HAP-1 (cell line): Measurements from ENCODE around the gene ARMC12.
A peak's percentile ranks its signal among the peaks of the same experiment; 100 is the strongest.
"Not testable (repeated sequence)": the region's sequence is repeated elsewhere in the genome, so short reads cannot be mapped to it uniquely, and the experiment has no call there.

ENCODE experiments used
- DNase-seq, 2 experiments: peaks; one replicate each; pipeline ENCODE4 v3.0.0-alpha.2; 2016 to 2020; ENCODE audit warnings: low spot score in 2 of 2
- H3K27me3 ChIP-seq: fragments of 250-450 bp; sonication (Bioruptor Pico); 2 replicates; pipeline ENCODE4 v1.5.1; 2020; ENCODE audit warnings: low read depth, mild to moderate bottlenecking, moderate library complexity
- H3K36me3 ChIP-seq: fragments of 250-450 bp; sonication (Bioruptor Pico); replicated peaks from 2 replicates; pipeline ENCODE4 v1.5.1; 2020; ENCODE audit warnings: mild to moderate bottlenecking
- H3K4me1 ChIP-seq: fragments of 250-450 bp; sonication (Bioruptor Pico); 2 replicates; pipeline ENCODE4 v1.5.1; 2020; ENCODE audit warnings: mild to moderate bottlenecking
- H3K4me3 ChIP-seq: fragments of 250-450 bp; sonication (Bioruptor Pico); 2 replicates; pipeline ENCODE4 v1.5.1; 2020; ENCODE audit warnings: mild to moderate bottlenecking, moderate library complexity
- H3K9me3 ChIP-seq: fragments of 250-450 bp; sonication (Bioruptor Pico); 2 replicates; pipeline ENCODE4 v1.5.1; 2020; ENCODE audit warnings: mild to moderate bottlenecking, moderate library complexity
- in situ Hi-C: fragments of 300-500 bp; cut with MboI; formaldehyde crosslinking; loops from 3 replicates; pipeline ENCODE4 v1.14.3; 2020; ENCODE audit warnings: low sequenced_read_pairs, inconsistent platforms, mixed read lengths

ARMC12 gene

DNA sequence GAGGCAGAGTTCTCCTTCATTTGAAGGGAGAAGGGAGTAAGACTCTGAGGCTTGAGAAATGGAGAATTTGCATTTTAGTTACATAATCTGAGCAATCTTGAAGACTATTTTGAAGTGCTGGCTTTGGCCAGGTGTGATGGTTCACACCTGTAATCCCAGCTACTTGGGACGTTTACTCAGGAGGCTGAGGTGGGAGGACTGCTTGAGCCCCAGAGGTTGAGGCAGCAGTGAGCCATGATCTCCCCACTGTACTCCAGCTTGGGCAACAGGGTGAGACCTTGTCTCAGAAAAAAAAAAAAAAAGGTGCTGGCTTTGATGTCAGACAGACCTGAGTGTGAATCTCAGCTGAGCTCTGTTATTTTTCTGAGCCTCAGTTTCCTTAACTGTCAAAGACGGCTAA is 12.4 kb upstream of the ARMC12 start:
- no peaks in the 10 kb centered on the region for H3K36me3 ChIP-seq
- in situ Hi-C loops: no loop called here
- no peaks in the 10 kb centered on the region for H3K27me3 ChIP-seq
- peaks cover 20% of the 10 kb centered on the region for H3K4me1 ChIP-seq
- DNase-seq: no peak
- H3K9me3 ChIP-seq: no peaks in the 10 kb centered on the region
- H3K4me3 ChIP-seq: no peak overlapping the region

DNA sequence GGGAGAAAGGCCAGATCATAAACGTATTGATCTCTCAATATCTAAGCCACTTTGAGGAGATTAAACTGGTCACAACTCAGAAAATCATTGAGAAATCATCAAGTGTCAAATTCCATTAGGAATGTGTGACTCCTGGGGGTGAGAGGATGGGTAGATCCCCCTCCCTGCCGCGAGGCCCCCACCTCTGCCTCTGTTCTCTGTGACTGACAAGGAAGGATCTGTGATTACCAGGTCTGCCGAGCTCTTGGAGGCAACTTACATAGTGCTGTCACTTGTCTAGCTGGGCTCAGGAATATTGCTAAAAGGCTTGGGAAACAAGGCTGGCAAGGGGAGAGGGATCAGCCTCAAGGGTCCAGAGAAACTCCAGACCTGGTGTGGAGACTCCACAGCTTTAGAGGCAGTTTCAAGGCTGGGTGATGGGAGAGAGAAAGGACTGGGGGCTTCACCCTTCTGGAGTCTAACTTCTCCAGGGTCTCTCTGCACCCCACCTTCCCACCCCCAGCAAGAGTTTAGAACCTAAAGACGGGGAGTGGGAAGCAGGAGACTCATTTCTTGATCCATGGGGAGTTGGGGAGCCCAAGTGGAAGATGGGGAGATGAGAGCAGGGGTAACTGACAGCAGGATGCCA is 11.6 kb upstream of the ARMC12 start:
- peaks cover 20% of the 10 kb centered on the region for H3K4me1 ChIP-seq
- H3K4me3 ChIP-seq: no peak overlapping the region
- in situ Hi-C loops: no loop called here
- H3K36me3 ChIP-seq: no peaks in the 10 kb centered on the region
- no peaks in the 10 kb centered on the region for H3K9me3 ChIP-seq
- H3K27me3 ChIP-seq: no peaks in the 10 kb centered on the region
- no peak for DNase-seq

DNA sequence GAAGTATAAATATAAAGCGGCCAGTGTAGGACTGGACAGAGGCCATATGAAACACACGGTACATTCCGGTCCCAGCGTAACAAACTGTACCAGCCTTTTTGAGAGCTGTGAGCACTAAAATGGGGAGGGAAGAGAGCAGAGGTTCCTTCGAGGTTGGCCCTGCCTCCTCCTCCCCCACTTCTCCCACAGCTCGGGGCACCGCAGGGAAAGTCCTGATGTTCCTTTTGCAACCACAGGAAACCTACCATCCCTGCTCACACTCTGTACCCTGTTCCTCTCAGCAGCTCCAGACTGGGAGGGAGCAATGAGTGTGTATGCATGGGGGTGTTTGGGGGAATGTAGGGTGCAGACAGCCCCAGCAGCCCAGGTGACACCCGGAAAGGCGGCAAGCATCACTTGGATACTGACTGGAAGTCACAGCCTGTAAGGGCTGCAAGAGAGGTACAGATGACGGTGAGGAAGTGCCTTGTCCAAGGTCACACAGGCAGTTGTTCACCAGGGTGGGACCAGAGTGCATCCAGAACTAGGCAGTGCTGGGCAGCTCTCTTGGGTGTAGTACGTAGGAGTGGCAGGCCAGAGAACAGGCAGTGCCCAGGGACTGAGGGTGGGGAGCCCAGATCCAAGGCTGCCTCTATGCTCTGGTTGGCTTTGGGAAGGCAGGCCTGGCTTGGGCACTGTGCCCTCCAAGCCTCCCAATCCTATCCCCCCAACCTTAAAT is 11.0 kb upstream of the ARMC12 start:
- in situ Hi-C loops: no loop called here
- no peak for DNase-seq
- no peak overlapping the region for H3K4me3 ChIP-seq
- H3K27me3 ChIP-seq: no peaks in the 10 kb centered on the region
- H3K36me3 ChIP-seq: no peaks in the 10 kb centered on the region
- peaks cover 23% of the 10 kb centered on the region for H3K4me1 ChIP-seq
- H3K9me3 ChIP-seq: no peaks in the 10 kb centered on the region

DNA sequence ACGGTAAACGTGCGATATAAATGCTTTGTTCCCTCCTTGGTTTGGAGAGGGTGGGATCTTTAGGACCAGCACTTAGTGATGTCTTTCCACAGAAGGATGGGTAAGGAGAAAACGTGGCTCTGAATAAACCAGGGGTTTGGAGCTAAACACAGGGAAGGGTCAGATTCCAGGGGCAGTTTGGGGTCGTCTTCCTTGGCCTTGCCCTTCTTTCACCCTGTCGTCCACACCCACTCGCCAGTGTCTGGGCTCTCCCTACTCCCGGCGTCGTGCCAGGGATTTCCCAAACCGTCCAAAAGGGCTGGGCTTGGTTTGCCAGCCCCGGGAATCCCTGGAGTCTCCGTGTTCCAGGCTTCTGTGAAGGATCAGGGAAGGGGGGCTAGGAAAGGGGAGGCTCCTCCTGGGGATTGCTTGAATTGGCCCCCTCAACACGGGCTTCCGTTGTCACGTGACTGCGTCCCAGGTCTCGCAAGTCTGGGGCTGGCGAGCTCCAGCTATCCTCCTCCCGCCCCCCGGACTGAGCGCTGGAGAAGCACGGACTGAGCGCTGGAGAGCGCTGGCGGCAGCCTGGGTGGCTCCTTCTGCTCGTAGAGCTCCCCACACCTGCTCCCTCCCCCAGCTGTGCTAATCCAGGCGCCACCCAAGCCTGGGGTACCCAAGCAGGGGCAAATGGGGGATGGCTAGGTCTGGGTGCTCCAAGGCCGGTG is 9.4 kb upstream of the ARMC12 start:
- peaks cover 31% of the 10 kb centered on the region for H3K4me1 ChIP-seq
- in situ Hi-C loops: no loop called here
- peak; percentile 68 to 83 for DNase-seq
- H3K9me3 ChIP-seq: no peaks in the 10 kb centered on the region
- no peaks in the 10 kb centered on the region for H3K27me3 ChIP-seq
- no peaks in the 10 kb centered on the region for H3K36me3 ChIP-seq
- peak overlapping the region; percentile 47 for H3K4me3 ChIP-seq

DNA sequence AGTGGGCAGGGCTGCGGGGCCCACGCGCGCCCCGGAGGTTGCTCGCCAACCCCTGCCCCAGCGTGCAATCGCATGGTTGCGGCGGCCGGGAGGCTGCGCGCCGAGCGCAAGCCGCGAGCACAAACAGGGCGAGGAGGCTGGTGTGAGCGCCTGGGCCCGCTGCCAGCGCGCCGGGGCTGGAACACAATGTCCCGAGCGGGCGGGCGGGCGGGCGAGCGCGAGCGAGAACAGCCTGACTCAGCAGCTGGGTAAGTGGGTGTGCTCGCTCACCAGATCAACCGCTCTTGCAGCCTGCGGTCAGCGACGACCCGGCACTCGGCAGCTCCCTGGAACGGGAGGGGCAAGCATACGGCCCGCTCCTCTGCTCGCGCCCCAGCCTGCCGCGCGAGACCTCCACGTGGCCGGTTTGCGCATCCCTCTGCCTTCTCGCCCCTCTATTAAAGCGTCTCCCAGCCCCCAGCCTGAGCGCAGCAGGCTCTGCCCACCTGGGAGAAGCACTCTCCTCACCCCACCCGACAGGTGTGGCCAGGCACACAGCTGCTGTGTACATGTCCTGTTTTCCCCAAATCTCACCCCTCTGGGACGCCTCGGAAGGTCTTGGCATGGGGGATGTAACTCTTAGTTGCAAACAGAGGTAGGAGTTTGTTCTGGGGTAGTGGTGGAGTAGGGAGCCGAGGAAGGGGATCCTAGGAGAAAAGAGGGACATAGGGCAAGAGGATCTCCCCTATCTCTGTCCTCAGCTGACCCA is 8.7 kb upstream of the ARMC12 start:
- Histone ChIP-seq H3K36me3 (no peaks in the 10 kb centered on the region), H3K9me3 (no peaks in the 10 kb centered on the region), H3K27me3 (no peaks in the 10 kb centered on the region), H3K4me1 (peaks cover 36% of the 10 kb centered on the region), H3K4me3 (peak overlapping the region; percentile 47)
- in situ Hi-C loops: no loop called here
- DNase-seq: peak; percentile 68 to 82

DNA sequence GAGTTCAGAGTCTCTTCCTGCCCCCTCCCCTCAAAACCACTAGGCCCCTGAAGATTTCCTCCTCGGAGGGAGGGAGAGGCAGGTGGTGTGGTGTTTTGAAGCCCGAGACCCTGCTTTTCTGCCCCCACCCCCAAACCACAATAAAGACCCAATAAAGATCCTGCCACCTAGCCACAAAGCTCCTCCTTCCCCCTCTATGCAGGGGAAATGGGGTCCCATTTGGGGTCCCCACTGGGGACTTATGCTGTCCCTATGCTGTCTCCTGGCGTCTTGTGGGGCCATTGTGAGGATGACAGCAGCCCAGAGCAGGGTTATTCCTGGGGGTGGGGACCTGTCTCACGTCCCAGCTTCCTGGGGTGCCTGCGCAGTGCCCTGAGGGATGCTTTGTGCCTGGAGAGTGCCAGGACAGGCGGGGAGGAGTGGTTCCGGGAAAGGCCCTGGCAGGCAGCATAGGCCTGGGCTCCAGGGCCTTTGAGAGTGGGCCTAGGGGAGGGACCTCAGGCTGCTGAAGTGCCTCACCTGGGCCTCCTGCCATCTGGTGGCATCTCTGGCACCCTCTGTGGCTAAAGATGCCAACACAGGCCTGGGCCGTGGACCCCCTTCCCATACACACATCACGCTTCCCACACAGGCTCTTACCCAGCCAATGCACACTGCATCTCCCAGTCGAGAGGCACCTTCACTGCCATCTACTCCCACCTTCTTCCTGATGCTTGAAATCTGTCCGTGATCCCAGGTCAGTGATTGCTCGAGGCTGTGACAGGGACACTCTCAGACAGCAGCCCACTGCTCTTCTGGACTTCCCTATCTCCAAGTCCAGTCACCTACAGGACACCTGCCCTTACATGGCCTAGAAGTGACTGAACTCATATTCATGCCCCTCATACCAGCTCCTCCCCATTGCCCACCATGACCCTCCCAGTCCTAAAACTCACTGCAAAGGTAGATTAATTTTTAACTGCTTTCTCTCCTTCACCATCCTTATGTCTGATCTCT is 7.9 kb upstream of the ARMC12 start:
- in situ Hi-C loops: no loop called here
- no peak overlapping the region; the same call in 1 of the 2 replicates for H3K4me3 ChIP-seq
- DNase-seq: no peak
- no peaks in the 10 kb centered on the region for H3K9me3 ChIP-seq
- H3K36me3 ChIP-seq: no peaks in the 10 kb centered on the region
- H3K27me3 ChIP-seq: no peaks in the 10 kb centered on the region
- peaks cover 36% of the 10 kb centered on the region for H3K4me1 ChIP-seq

DNA sequence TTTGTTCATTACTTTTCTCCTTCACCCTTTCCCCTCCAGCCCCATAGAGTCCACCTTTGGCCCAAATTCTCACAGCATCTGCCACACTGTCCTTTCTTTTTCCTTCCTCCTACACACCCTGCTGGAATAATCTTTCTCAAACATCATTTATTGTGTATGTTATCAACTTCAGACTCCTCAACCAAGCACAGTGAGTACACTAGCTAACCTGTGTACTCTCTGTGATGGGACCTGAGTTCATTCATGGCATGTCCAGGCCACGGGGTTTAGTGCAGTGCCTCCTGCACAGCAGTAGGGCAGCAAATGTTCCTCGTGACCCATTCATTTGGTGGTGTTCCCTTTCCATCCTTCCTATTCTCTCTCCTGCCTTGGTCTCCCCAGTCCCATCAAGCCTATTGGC is 7.1 kb upstream of the ARMC12 start:
- H3K27me3 ChIP-seq: no peaks in the 10 kb centered on the region
- in situ Hi-C loops: no loop called here
- no peaks in the 10 kb centered on the region for H3K36me3 ChIP-seq
- no peak for DNase-seq
- no peak overlapping the region for H3K4me3 ChIP-seq
- no peaks in the 10 kb centered on the region for H3K9me3 ChIP-seq
- peaks cover 36% of the 10 kb centered on the region for H3K4me1 ChIP-seq

DNA sequence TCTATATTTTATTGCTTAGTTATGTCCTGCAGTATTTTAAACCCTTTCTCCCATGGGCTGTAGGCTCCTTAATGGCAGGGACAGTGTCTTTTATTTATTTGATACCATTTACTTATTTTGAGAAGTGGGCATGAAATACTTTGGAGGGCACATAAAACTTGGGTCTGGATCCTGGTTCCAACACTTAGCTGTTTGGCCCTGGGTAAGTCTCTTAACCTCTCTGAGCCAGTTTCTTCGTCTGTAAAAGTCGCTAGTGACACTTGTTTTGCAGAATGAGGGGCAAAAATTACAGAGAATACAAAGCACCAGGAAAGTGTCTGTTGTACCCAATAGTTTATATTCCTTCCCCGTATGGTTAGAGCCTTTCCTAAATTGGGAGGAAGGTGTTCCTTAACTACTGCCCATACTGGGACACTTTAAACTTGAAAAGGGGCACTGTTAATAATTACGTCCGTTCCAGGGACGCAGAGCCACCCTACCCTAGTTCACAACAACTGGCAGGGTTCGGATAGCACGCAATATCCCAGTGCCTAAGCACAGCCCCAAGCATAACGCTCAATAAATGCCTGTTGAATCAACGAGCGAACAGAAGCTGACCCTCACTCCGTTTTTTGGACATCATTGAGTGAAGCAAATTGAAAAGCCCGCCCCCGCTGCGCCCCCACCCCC is 6.0 kb upstream of the ARMC12 start:
- in situ Hi-C loops: no loop called here
- no peaks in the 10 kb centered on the region for H3K27me3 ChIP-seq
- H3K36me3 ChIP-seq: no peaks in the 10 kb centered on the region
- DNase-seq: no peak
- no peaks in the 10 kb centered on the region for H3K9me3 ChIP-seq
- peak overlapping the region; percentile 63 for H3K4me3 ChIP-seq
- peaks cover 36% of the 10 kb centered on the region for H3K4me1 ChIP-seq

DNA sequence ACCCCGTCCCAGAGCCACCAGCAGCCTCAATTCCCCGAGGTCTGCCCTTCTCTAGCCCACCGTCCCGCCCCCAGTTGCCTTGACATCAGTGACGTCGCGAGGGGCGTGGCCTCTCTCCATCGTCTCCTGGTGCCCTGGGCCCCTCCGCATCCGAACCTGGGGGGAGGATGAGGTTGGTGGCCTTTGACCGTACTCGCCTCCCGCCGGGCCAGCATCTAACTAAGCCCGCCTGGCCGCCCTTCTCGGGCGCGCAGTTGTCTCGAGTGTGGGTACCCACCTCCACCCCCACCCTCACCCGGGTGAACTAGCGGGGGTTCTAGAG is 5.5 kb upstream of the ARMC12 start:
- H3K27me3 ChIP-seq: no peaks in the 10 kb centered on the region
- H3K36me3 ChIP-seq: no peaks in the 10 kb centered on the region
- peak; percentile 82 to 97 for DNase-seq
- peaks cover 38% of the 10 kb centered on the region for H3K4me1 ChIP-seq
- peak overlapping the region; percentile 63 for H3K4me3 ChIP-seq
- no peaks in the 10 kb centered on the region for H3K9me3 ChIP-seq
- in situ Hi-C loops: no loop called here

DNA sequence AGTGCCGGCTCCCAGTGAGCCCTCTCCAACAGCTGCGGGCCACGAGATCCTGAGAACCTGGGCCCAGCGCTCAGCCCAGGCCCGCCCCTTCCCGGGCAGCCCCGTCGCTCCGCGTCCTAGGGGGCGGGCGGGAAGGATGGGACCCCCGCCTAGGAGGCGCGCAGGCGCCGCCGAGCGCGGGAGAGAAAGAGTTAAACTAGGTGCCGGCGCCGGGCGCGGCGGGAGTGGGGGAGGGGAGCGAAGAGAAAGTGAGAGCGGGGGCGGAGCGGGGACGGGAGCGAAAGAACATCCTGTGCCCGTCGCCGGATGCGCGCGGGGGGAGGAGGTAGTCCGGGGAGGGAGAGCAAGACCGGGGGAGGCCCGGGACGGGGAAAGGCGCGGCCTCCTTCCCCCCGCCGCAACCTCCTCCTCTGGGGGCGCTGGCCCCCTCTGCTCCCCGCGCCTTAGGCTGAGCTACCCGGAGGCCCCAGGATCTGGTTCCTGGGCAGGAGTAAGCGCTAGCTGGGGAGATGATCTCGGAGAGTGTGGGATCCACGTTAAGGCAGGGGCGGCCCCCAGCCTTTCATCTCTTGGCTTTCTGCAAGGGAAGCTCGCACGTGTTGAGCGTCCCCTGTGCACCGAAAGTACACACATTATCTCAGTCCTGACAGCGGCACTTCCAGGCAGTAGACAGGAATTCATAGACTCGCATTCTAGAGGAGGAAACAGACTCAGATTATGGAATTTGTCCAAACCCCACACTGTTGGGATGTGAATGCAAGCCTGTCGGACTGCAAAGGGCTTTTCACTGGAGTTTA is 4.9 kb upstream of the ARMC12 start:
- H3K9me3 ChIP-seq: no peaks in the 10 kb centered on the region
- peak; percentile 81 to 96 for DNase-seq
- no peaks in the 10 kb centered on the region for H3K27me3 ChIP-seq
- H3K36me3 ChIP-seq: no peaks in the 10 kb centered on the region
- peak overlapping the region; percentile 63 for H3K4me3 ChIP-seq
- peaks cover 33% of the 10 kb centered on the region for H3K4me1 ChIP-seq
- in situ Hi-C loops: no loop called here

DNA sequence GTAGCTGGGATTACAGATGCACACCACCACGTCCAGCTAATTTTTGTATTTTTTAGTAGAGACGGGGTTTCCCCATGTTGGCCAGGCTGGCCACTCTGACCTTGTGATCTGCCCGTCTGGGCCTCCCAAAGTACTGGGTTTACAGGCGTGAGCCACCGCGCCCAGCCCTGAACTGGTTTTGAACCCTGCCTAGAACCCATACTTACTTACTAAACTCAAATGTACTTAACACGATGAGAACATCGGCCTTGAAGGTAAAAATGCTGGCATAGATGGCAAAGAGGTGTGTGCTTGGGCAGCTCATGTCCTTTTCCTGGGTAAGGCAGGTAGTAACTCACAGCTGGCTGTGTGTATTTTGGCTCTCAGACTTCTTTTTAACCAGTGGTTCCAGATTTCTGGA is 3.2 kb upstream of the ARMC12 start:
- Histone ChIP-seq H3K4me3 (no peak overlapping the region), H3K27me3 (no peaks in the 10 kb centered on the region), H3K9me3 (no peaks in the 10 kb centered on the region), H3K4me1 (peaks cover 19% of the 10 kb centered on the region), H3K36me3 (no peaks in the 10 kb centered on the region)
- DNase-seq: no peak
- in situ Hi-C loops: no loop called here

DNA sequence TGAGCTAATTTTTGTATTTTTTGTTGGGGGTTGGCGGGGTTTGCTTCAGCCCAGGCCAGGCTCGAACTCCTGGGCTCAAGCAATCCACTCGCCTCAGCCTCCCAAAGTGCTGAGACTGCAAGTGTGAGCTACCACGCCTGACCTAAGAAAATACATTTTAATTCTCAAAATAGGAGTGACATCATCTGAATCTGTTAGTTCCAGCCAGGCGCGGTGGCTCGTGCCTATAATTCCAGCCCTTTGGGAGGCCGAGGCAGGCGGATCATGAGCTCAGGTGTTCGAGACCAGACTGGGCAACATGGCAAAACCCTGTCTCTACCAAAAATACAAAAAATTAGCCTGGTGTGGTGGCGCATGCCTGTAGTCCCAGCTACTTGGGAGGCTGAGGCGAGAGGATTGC is 2.5 kb upstream of the ARMC12 start:
- H3K4me3 ChIP-seq, H3K27me3 ChIP-seq, H3K9me3 ChIP-seq, H3K36me3 ChIP-seq, in situ Hi-C loops, DNase-seq: not testable (repeated sequence)
- H3K4me1 ChIP-seq: peaks cover 23% of the 10 kb centered on the region
